SH-SY5Y (cell line): Measurements from ENCODE around the gene FBXO46.

Experiments
- GATA2 ChIP-seq: IDR thresholded peaks from 2 replicates; pipeline ENCODE4 v1.6.1; 2011; ENCODE audit warnings: mild to moderate bottlenecking, low read depth, low read length
- GATA3 ChIP-seq: IDR thresholded peaks from 2 replicates; pipeline ENCODE4 v1.6.1; 2011; ENCODE audit warnings: low read depth, mild to moderate bottlenecking, low read length, moderate library complexity

GRCh38 chr19:45670670-45671453 is 59.8 kb downstream of the FBXO46 start:
- TF ChIP-seq GATA2, result no peak
- no peak for TF ChIP-seq GATA3
